ENCODE measurements around the gene EHMT1.

DNA sequence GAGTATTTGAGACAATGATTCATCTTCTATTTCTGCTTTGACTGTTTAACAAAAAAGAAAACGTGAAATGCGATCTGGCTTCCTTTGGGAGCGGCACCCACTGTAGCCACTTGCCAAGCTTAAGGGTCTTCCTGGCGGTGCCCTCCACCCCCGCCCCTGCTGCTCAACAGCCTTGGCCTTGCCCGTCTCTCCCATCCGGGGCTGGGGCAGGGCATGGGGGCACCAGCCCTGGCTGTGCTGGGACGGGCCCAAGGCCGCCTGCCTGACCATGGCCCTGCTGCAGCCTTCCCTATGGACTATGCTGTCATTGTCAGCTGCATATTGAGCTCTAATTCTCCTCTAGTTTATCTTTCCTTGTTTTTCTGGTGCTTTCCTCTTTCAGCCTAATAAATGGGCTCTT lies 143.0 kb downstream of the EHMT1 start:
- TF ChIP-seq, protein P1, sequence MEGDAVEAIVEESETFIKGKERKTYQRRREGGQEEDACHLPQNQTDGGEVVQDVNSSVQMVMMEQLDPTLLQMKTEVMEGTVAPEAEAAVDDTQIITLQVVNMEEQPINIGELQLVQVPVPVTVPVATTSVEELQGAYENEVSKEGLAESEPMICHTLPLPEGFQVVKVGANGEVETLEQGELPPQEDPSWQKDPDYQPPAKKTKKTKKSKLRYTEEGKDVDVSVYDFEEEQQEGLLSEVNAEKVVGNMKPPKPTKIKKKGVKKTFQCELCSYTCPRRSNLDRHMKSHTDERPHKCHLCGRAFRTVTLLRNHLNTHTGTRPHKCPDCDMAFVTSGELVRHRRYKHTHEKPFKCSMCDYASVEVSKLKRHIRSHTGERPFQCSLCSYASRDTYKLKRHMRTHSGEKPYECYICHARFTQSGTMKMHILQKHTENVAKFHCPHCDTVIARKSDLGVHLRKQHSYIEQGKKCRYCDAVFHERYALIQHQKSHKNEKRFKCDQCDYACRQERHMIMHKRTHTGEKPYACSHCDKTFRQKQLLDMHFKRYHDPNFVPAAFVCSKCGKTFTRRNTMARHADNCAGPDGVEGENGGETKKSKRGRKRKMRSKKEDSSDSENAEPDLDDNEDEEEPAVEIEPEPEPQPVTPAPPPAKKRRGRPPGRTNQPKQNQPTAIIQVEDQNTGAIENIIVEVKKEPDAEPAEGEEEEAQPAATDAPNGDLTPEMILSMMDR (IDR thresholded peaks at IDR 0.05 in 4 of 5, conservative IDR thresholded peaks at IDR 0.05 in 1 of 5): no peak
- no peak for TF ChIP-seq POLR2A (IDR thresholded peaks at IDR 0.05)
